Measurements from ENCODE around the gene TEKT3.

DNA sequence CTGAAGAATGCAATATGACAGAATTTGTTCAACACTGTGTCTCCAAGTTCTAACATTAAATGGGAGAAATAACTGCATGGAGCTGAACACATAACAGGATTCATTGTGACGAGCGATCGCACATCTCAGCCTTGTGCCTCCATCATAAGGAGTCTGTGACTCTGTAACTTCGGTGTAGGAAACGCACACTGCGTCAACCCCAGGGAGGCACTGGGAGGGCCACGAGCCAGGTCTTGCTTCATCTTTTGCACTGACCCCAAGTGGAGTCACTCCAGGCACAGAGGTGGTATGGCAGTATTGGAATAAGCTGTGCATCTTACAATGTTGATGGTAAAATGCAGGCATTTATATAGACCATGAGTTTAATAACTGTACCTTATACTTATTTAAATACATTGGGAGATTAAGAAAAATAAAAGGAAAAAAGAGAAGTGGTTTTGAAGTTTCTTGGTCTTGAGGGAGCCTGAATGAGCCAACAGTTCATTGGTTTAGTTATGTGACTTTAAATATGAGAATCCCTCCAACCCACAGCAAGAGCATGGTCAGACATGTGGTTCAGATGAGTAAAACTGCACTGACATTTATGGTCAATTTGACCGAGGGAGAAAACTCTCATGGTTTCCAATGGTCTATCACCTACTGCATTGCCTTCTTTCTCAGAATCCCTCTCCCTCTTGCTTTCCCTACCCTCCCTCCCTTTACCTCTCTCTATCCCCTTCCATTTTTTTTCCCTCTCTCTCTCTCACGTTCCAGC lies 70.6 kb downstream of the TEKT3 start:
- TF ChIP-seq MECOM (CRISPR knock-in tag; IDR thresholded peaks at IDR 0.05) (no peak), KDM4B (IDR thresholded peaks at IDR 0.05; ENCODE audit: borderline replicate concordance in 2 of 2, low read depth in 1 of 2) (no peak), GABPA (tag; conservative IDR thresholded peaks at IDR 0.05; ENCODE audit: low read depth) (no peak), RBM39 (optimal IDR thresholded peaks at IDR 0.05; ENCODE audit: low read depth, low read length) (no peak), GABPB2 (CRISPR knock-in tag; conservative IDR thresholded peaks at IDR 0.05) (no peak)
- TF ChIP-seq, protein P1, sequence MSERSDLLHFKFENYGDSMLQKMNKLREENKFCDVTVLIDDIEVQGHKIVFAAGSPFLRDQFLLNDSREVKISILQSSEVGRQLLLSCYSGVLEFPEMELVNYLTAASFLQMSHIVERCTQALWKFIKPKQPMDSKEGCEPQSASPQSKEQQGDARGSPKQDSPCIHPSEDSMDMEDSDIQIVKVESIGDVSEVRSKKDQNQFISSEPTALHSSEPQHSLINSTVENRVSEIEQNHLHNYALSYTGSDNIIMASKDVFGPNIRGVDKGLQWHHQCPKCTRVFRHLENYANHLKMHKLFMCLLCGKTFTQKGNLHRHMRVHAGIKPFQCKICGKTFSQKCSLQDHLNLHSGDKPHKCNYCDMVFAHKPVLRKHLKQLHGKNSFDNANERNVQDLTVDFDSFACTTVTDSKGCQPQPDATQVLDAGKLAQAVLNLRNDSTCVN (CRISPR knock-in tag; IDR thresholded peaks at IDR 0.05), result no peak

All from K562 (cell line).